HEK293 (cell line): ENCODE data around the gene LRIT3.
"Not testable (repeated sequence)": the region's sequence is repeated elsewhere in the genome, so short reads cannot be mapped to it uniquely, and the experiment has no call there.

Experiments used
- CTCF ChIA-PET: fragments of 350-600 bp; formaldehyde crosslinking; extraction: SDS; loops from one replicate; lab custom pipeline; 2021; ENCODE audit warnings: antibody characterized with exemption; lab: Yijun Ruan, JAX
- POLR2A ChIA-PET: fragments of 300-600 bp; formaldehyde crosslinking; extraction: SDS; loops from one replicate; lab custom pipeline; 2020; ENCODE audit warnings: antibody characterized with exemption, inconsistent platforms; lab: Yijun Ruan, JAX
- H3K27ac ChIP-seq: fragments of 200-500 bp; sonication (Bioruptor generic); 2 replicates; pipeline ENCODE4 v1.5.1; 2014; ENCODE audit warnings: low read depth, low read length, control low read depth, inconsistent platforms; ENCODE audit errors: extremely low read depth
- H3K36me3 ChIP-seq, 2 experiments: fragments of 200-500 bp in 1 of 2; sonication (Bioruptor generic) in 1 of 2; 1 replicate in 1 of 2; 2 replicates in 1 of 2; pipeline ENCODE4 v1.5.1; 2014 to 2017; ENCODE audit warnings: inconsistent platforms in 2 of 2, low read length in 2 of 2; ENCODE audit not compliant: control insufficient read depth in 2 of 2, insufficient read depth in 1 of 2
- H3K4me1 ChIP-seq: fragments of 200-500 bp; sonication (Bioruptor generic); 2 replicates; pipeline ENCODE4 v1.5.1; 2014; ENCODE audit warnings: mild to moderate bottlenecking, low read length, inconsistent platforms; ENCODE audit not compliant: control insufficient read depth, insufficient read depth
- H3K4me3 ChIP-seq: 2 replicates; pipeline ENCODE4 v1.5.1; 2011; ENCODE audit warnings: low read depth, mild to moderate bottlenecking, control low read depth, low read length, moderate library complexity
- H3K9me3 ChIP-seq: fragments of 200-500 bp; sonication (Bioruptor generic); 2 replicates; pipeline ENCODE4 v1.5.1; 2014; ENCODE audit warnings: low read depth, low read length, inconsistent platforms; ENCODE audit not compliant: control insufficient read depth, insufficient read depth
- IKZF3 ChIP-seq: fragments of 450-650 bp; IDR thresholded peaks from 2 replicates; pipeline ENCODE4 v1.5.0; 2018; ENCODE audit warnings: missing biosample characterization, mild to moderate bottlenecking, missing genetic modification characterization, moderate library complexity
- KLF10 ChIP-seq: fragments of 450-650 bp; IDR thresholded peaks from 2 replicates; pipeline ENCODE4 v1.5.1; 2018; ENCODE audit warnings: missing biosample characterization, mild to moderate bottlenecking, missing genetic modification characterization
- KLF7 ChIP-seq: fragments of 450-650 bp; formaldehyde crosslinking; IDR thresholded peaks from 2 replicates; pipeline ENCODE4 v1.5.1; 2016; ENCODE audit warnings: missing biosample characterization, missing genetic modification characterization, borderline replicate concordance
- OVOL3 ChIP-seq: fragments of 450-650 bp; formaldehyde crosslinking; IDR thresholded peaks from 2 replicates; pipeline ENCODE4 v1.5.1; 2016; ENCODE audit warnings: missing biosample characterization, missing genetic modification characterization
- ZFP69B ChIP-seq: fragments of 450-650 bp; formaldehyde crosslinking; IDR thresholded peaks from 2 replicates; pipeline ENCODE4 v1.5.1; 2016; ENCODE audit warnings: missing biosample characterization, missing genetic modification characterization
- ZNF132 ChIP-seq: fragments of 450-650 bp; formaldehyde crosslinking; IDR thresholded peaks from 2 replicates; pipeline ENCODE4 v1.5.1; 2017; ENCODE audit warnings: missing biosample characterization, missing genetic modification characterization, borderline replicate concordance
- ZNF138 ChIP-seq: fragments of 450-650 bp; formaldehyde crosslinking; IDR thresholded peaks from 2 replicates; pipeline ENCODE4 v1.5.1; 2016; ENCODE audit warnings: missing biosample characterization, missing genetic modification characterization, borderline replicate concordance
- ZNF140 ChIP-seq: fragments of 450-650 bp; formaldehyde crosslinking; IDR thresholded peaks from 2 replicates; pipeline ENCODE4 v1.5.1; 2016; ENCODE audit warnings: missing biosample characterization, missing genetic modification characterization
- ZNF157 ChIP-seq: fragments of 450-650 bp; formaldehyde crosslinking; IDR thresholded peaks from 2 replicates; pipeline ENCODE4 v1.5.1; 2016; ENCODE audit warnings: missing biosample characterization, missing genetic modification characterization
- ZNF530 ChIP-seq: fragments of 450-650 bp; formaldehyde crosslinking; IDR thresholded peaks from 2 replicates; pipeline ENCODE4 v1.5.1; 2016; ENCODE audit warnings: low read depth, missing biosample characterization, missing genetic modification characterization
- TF ChIP-seq, protein P1 (sequence below): fragments of 450-650 bp; formaldehyde crosslinking; IDR thresholded peaks from 2 replicates; pipeline ENCODE4 v1.5.1; 2017; ENCODE audit warnings: missing biosample characterization, missing genetic modification characterization
- TF ChIP-seq, protein P2 (sequence below): fragments of 450-650 bp; formaldehyde crosslinking; IDR thresholded peaks from 2 replicates; pipeline ENCODE4 v1.5.1; 2017; ENCODE audit warnings: missing biosample characterization, mild to moderate bottlenecking, missing genetic modification characterization, moderate library complexity

LRIT3 gene

DNA sequence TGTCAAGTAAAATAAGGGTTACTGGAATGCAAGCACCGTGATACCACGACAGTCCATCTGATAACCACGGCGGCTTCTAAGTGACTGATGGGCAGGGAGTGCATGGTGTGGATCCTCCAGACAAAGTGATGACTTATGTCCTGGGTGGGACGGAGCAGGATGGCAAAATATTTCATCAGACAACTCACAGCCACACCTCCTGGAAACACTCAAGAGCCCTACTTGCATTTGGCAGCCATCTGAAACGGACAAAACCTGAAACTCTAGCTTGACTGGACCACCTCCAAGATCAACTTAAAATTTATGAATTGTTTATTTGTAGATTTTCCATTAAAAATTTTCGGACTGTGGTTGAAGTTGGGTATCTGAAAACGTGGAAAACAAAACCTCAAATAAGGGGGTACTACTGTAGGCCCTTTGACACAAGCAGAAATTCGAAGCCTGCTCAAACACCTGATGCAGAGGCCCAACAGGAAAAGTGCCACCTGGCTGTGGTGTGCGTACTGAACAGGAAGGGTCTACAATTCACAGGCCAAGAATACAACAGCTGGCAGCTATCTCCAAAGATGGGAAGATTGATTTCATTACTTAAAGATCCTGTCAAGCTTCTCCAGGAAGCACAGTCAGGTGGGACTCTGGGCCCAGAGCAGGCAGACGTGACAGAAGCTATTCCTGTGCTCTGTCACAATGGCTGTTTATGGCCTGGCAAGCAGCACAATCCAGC, 26.0 kb downstream of the LRIT3 start:
- H3K4me1 ChIP-seq = no peaks in the 10 kb centered on the region; the same call in 1 of the 2 replicates
- POLR2A ChIA-PET = no interaction called here
- H3K27ac ChIP-seq = no peak overlapping the region
- H3K9me3 ChIP-seq = no peaks in the 10 kb centered on the region
- H3K4me3 ChIP-seq = no peak overlapping the region
- no peak for TF ChIP-seq OVOL3
- TF ChIP-seq, protein P1, sequence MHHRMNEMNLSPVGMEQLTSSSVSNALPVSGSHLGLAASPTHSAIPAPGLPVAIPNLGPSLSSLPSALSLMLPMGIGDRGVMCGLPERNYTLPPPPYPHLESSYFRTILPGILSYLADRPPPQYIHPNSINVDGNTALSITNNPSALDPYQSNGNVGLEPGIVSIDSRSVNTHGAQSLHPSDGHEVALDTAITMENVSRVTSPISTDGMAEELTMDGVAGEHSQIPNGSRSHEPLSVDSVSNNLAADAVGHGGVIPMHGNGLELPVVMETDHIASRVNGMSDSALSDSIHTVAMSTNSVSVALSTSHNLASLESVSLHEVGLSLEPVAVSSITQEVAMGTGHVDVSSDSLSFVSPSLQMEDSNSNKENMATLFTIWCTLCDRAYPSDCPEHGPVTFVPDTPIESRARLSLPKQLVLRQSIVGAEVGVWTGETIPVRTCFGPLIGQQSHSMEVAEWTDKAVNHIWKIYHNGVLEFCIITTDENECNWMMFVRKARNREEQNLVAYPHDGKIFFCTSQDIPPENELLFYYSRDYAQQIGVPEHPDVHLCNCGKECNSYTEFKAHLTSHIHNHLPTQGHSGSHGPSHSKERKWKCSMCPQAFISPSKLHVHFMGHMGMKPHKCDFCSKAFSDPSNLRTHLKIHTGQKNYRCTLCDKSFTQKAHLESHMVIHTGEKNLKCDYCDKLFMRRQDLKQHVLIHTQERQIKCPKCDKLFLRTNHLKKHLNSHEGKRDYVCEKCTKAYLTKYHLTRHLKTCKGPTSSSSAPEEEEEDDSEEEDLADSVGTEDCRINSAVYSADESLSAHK (tag by site-specific recombination) = 0 out of 2 replicates have a peak, but pooled peaks have one; percentile 29
- no peak for TF ChIP-seq KLF10 (tag by site-specific recombination)
- TF ChIP-seq KLF7 (tag by site-specific recombination) = no peak
- no peak for TF ChIP-seq ZNF530 (tag by site-specific recombination)
- TF ChIP-seq ZNF138 = no peak
- no peak for TF ChIP-seq ZNF140
- TF ChIP-seq, protein P2, sequence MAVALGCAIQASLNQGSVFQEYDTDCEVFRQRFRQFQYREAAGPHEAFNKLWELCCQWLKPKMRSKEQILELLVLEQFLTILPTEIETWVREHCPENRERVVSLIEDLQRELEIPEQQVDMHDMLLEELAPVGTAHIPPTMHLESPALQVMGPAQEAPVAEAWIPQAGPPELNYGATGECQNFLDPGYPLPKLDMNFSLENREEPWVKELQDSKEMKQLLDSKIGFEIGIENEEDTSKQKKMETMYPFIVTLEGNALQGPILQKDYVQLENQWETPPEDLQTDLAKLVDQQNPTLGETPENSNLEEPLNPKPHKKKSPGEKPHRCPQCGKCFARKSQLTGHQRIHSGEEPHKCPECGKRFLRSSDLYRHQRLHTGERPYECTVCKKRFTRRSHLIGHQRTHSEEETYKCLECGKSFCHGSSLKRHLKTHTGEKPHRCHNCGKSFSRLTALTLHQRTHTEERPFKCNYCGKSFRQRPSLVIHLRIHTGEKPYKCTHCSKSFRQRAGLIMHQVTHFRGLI = no peak
- CTCF ChIA-PET = no interaction called here
- no peaks in the 10 kb centered on the region for H3K36me3 ChIP-seq

DNA sequence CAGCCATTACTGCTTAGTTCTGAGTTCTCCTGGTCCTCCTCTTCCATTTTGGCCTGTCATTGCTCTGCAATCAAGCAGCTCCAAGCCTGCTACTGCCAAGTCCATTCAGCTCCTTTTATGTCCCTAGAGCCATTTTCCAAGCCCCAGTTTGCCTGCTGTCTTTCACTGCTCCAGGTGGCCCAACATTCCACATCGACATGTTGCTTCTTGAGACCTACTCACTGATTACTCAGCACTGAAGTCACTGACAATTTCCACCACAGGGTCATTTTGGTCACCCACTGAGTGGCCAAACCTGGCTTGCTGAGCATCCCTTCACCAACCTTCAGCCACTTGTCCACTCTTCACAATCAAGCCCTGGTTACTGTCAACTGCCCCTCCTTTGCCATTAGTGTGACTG, 27.2 kb downstream of the LRIT3 start:
- Histone ChIP-seq H3K36me3 (no peaks in the 10 kb centered on the region), H3K27ac (no peak overlapping the region), H3K9me3 (no peaks in the 10 kb centered on the region), H3K4me3 (no peak overlapping the region), H3K4me1 (no peaks in the 10 kb centered on the region; the same call in 1 of the 2 replicates)
- CTCF ChIA-PET = no interaction called here
- TF ChIP-seq ZNF157 (no peak), ZNF132 (tag by site-specific recombination) (no peak), ZFP69B (tag by site-specific recombination) (no peak)
- POLR2A ChIA-PET = no interaction called here

DNA sequence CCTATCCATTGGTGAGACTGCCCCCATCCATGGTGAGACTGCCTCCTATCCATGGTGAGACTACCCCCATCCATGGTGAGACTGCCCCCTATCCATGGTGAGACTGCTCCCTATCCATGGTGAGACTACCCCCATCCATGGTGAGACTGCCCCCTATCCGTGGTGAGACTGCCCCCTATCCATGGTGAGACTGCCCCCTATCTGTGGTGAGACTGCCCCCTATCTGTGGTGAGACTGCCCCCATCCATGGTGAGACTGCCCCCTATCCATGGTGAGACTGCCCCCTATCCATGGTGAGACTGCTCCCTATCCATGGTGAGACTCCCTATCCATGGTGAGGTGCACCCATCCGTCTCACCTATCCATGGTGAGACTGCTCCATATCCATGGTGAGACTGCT, 27.6 kb downstream of the LRIT3 start:
- POLR2A ChIA-PET, CTCF ChIA-PET, H3K36me3 ChIP-seq: not testable (repeated sequence)

DNA sequence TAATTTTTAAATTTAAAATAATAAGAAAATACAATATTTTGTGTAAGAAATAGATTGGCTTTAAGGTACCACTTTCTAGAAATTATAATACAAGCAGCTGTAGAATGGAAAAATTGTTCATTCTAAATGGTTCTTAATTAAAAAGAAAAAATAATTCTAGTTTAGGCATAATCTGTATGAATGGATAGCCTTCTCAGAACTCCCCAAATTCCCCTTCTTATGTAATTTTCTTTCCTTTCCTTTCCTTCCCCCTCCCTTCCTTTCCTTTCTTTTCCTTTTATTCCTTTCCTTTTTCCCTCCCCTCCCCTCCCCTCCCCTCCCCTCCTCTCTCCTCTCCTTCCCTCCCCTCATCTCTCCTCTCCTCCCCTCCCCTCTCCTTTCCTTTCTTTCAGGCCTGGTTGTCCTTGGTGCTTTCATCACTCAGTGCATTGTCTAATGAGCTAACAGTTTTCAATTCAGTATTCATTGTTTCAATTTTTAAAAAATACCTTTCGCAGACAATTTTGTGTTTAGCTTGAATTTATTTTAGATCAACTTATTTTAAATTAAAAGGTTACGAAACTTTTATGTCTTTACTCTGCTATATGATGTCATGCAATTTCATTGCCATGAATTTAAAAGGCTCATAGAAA, 28.8 kb downstream of the LRIT3 start:
- H3K4me3 ChIP-seq = no peak overlapping the region
- H3K4me1 ChIP-seq = no peaks in the 10 kb centered on the region; the same call in 1 of the 2 replicates
- ChIA-PET CTCF (interaction anchor here (1.3 kb wide), 1 partner anchor 25 kb away, joined by 4 read pairs; no protein-coding TSS in a partner anchor), POLR2A (no interaction called here)
- TF ChIP-seq IKZF3 (tag by site-specific recombination) = no peak
- H3K27ac ChIP-seq = no peak overlapping the region
- H3K9me3 ChIP-seq = no peaks in the 10 kb centered on the region
- no peaks in the 10 kb centered on the region for H3K36me3 ChIP-seq

More for the DNA sequence above, 27.6 kb downstream of the LRIT3 start:
- H3K27ac ChIP-seq, H3K4me1 ChIP-seq, H3K4me3 ChIP-seq, H3K9me3 ChIP-seq: not testable (repeated sequence)
